Measurements from ENCODE around the gene ETS2. TPM values are rescaled to one million over a fixed set of nuclear protein-coding genes. Genes with fewer than 3 reads are reported as not detected.

The ETS2 gene
- polyA plus RNA-seq, 3 donors = 54.2 to 150 (median 59.5) TPM

- Histone ChIP-seq H3K9ac (ENCODE audit: insufficient read depth, low read length, poor library complexity, severe bottlenecking) (no peak overlapping the region), H3K4me2 (replicated peaks; ENCODE audit: extremely low read depth, low read length, poor library complexity, severe bottlenecking) (peak overlapping the region; percentile 83)
Observed at GRCh38 chr21:38810034-38810825, 4.5 kb downstream of the ETS2 start.

GRCh38 chr21:38810826-38811164, 5.1 kb downstream of the ETS2 start:
- peak overlapping the region in 1 of 2 donors; percentile 67 for H3K27ac ChIP-seq (ENCODE audit: low read depth in 1 of 2, low read length in 2 of 2)
- H3K4me3 Mint-ChIP-seq = peak overlapping the region in 1 of 2 donors; percentile 48
- H3K27ac Mint-ChIP-seq = peak overlapping the region; percentile 89 to 97 (median 94)
- peaks cover 42% of the 10 kb centered on the region for H3K4me1 Mint-ChIP-seq
- H3K36me3 Mint-ChIP-seq = peaks cover 64 to 77% of the 10 kb centered on the region in 2 donors
- H2AFZ ChIP-seq (ENCODE audit: insufficient read depth, low read depth, low read length, poor library complexity, severe bottlenecking) = no peak overlapping the region
- H3K27me3 Mint-ChIP-seq (ENCODE audit: low read depth in 3 of 3) = peaks cover 0 to 2% (median 2%) of the 10 kb centered on the region in 3 donors
- peaks cover 46 to 48% of the 10 kb centered on the region in 2 donors for H3K4me1 ChIP-seq (ENCODE audit: control insufficient read depth in 1 of 2, insufficient read depth in 2 of 2, low read length in 2 of 2)
- peak overlapping the region; percentile 19 for H3K4me2 ChIP-seq (replicated peaks; ENCODE audit: extremely low read depth, low read length, poor library complexity, severe bottlenecking)
- TF ChIP-seq CTCF (IDR thresholded peaks at IDR 0.05) = no peak
- H3K36me3 ChIP-seq (replicated peaks in 1 of 2; ENCODE audit: control insufficient read depth in 1 of 2, insufficient read depth in 2 of 2, low read length in 2 of 2) = peaks cover 47 to 53% of the 10 kb centered on the region in 2 donors
- H3K9me3 Mint-ChIP-seq = peaks cover 0 to 4% (median 0%) of the 10 kb centered on the region in 7 donors
- no peak for DNase-seq
- no peaks in the 10 kb centered on the region for H3K27me3 ChIP-seq (ENCODE audit: control insufficient read depth in 2 of 2, insufficient read depth in 2 of 2, low read length in 2 of 2)
- H3K4me3 ChIP-seq (replicated peaks in 1 of 3; ENCODE audit: low read depth in 2 of 3, low read length in 3 of 3) = peak overlapping the region in 1 of 3 experiments; percentile 34
- H3K9ac ChIP-seq (ENCODE audit: insufficient read depth, low read length, poor library complexity, severe bottlenecking) = no peak overlapping the region
- peaks cover 91% of the 10 kb centered on the region for H4K20me1 ChIP-seq (ENCODE audit: insufficient read depth, low read length)
- no peaks in the 10 kb centered on the region for H3K9me3 ChIP-seq (replicated peaks in 1 of 2; ENCODE audit: control insufficient read depth in 1 of 2, insufficient read depth in 1 of 2, low read length in 2 of 2)
- peaks cover 83% of the 10 kb centered on the region for H3K79me2 ChIP-seq (ENCODE audit: insufficient read depth, low read length)
- intact Hi-C loops (cut with micrococcal nuclease) = loop anchor here in 1 of 2 donors (1.0 kb wide), 1 partner anchor 10 kb away; no protein-coding TSS in a partner anchor
- WGBS (ENCODE audit: insufficient coverage) = 0% methylated on average over 3 of the region's 5 CpGs

More at GRCh38 chr21:38810034-38810825, 4.5 kb downstream of the ETS2 start:
- Histone ChIP-seq H3K9me3 (replicated peaks in 1 of 2; ENCODE audit: control insufficient read depth in 1 of 2, insufficient read depth in 1 of 2, low read length in 2 of 2) (no peaks in the 10 kb centered on the region), H3K79me2 (ENCODE audit: insufficient read depth, low read length) (peaks cover 85% of the 10 kb centered on the region), H2AFZ (ENCODE audit: insufficient read depth, low read depth, low read length, poor library complexity, severe bottlenecking) (no peak overlapping the region), H3K4me1 (ENCODE audit: control insufficient read depth in 1 of 2, insufficient read depth in 2 of 2, low read length in 2 of 2) (peaks cover 47 to 50% of the 10 kb centered on the region in 2 donors), H3K27ac (ENCODE audit: low read depth in 1 of 2, low read length in 2 of 2) (peak overlapping the region in 1 of 2 donors; percentile 67), H3K36me3 (replicated peaks in 1 of 2; ENCODE audit: control insufficient read depth in 1 of 2, insufficient read depth in 2 of 2, low read length in 2 of 2) (peaks cover 43 to 48% of the 10 kb centered on the region in 2 donors), H4K20me1 (ENCODE audit: insufficient read depth, low read length) (peaks cover 86% of the 10 kb centered on the region), H3K27me3 (ENCODE audit: control insufficient read depth in 2 of 2, insufficient read depth in 2 of 2, low read length in 2 of 2) (no peaks in the 10 kb centered on the region), H3K4me3 (replicated peaks in 1 of 3; ENCODE audit: low read depth in 2 of 3, low read length in 3 of 3) (peak overlapping the region in 1 of 3 experiments; percentile 95)
- WGBS (ENCODE audit: insufficient coverage) = 100% methylated on average over 1 of the region's 8 CpGs
- peaks cover 42% of the 10 kb centered on the region for H3K4me1 Mint-ChIP-seq
- intact Hi-C loops (cut with micrococcal nuclease) = no loop called here
- no peak for DNase-seq
- TF ChIP-seq CTCF (IDR thresholded peaks at IDR 0.05) = no peak
- H3K9me3 Mint-ChIP-seq = no peaks in the 10 kb centered on the region
- H3K27me3 Mint-ChIP-seq (ENCODE audit: low read depth in 3 of 3) = peaks cover 0 to 2% (median 2%) of the 10 kb centered on the region in 3 donors
- H3K36me3 Mint-ChIP-seq = peaks cover 59 to 71% of the 10 kb centered on the region in 2 donors
- no peak overlapping the region for H3K4me3 Mint-ChIP-seq
- peak overlapping the region; percentile 89 to 97 (median 94) for H3K27ac Mint-ChIP-seq
